RWPE2 (cell line): ENCODE results near the gene IFNA6.
A peak's percentile ranks its signal among the peaks of the same experiment; 100 is the strongest.
"Not testable (repeated sequence)": the region's sequence is repeated elsewhere in the genome, so short reads cannot be mapped to it uniquely, and the experiment has no call there.

Source experiments
- ATAC-seq: fragments of 200-7000 bp; cut with Tn5 transposase; 3 replicates; pipeline ENCODE4 v1.9.1; 2021; ENCODE audit warnings: low read depth
- DNase-seq: peaks from one replicate; pipeline ENCODE4 v3.0.0-alpha.2; 2020; ENCODE audit warnings: low spot score
- H3K27ac ChIP-seq: fragments of 450-650 bp; 2 replicates; pipeline ENCODE4 v1.5.1; 2017; ENCODE audit warnings: mild to moderate bottlenecking; ENCODE audit not compliant: poor library complexity, severe bottlenecking
- H3K27me3 ChIP-seq: fragments of 250-450 bp; sonication (Bioruptor Pico); 2 replicates; pipeline ENCODE4 v1.5.1; 2021; ENCODE audit warnings: mild to moderate bottlenecking, moderate library complexity; ENCODE audit not compliant: insufficient read depth, poor library complexity, severe bottlenecking
- H3K36me3 ChIP-seq: fragments of 250-450 bp; sonication (Bioruptor Pico); 2 replicates; pipeline ENCODE4 v1.5.1; 2020; ENCODE audit warnings: low read depth, mild to moderate bottlenecking, moderate library complexity
- H3K4me1 ChIP-seq: fragments of 250-450 bp; sonication (Bioruptor Pico); 2 replicates; pipeline ENCODE4 v1.5.1; 2021; ENCODE audit warnings: mild to moderate bottlenecking, moderate library complexity; ENCODE audit not compliant: insufficient read depth, poor library complexity, severe bottlenecking
- H3K4me3 ChIP-seq: fragments of 250-450 bp; sonication (Bioruptor Pico); 2 replicates; pipeline ENCODE4 v1.5.1; 2021; ENCODE audit warnings: mild to moderate bottlenecking, moderate library complexity; ENCODE audit not compliant: severe bottlenecking
- H3K9me3 ChIP-seq: fragments of 250-450 bp; sonication (Bioruptor Pico); 2 replicates; pipeline ENCODE4 v1.5.1; 2021; ENCODE audit warnings: mild to moderate bottlenecking, moderate library complexity; ENCODE audit not compliant: severe bottlenecking
- CTCF ChIP-seq: fragments of 450-650 bp; IDR thresholded peaks from one replicate; pipeline ENCODE4 v1.5.1; 2017; ENCODE audit warnings: mild to moderate bottlenecking, moderate library complexity; ENCODE audit not compliant: poor library complexity, severe bottlenecking

Gene IFNA6

GRCh38 chr9:21392270-21392669 is 41.6 kb upstream of the IFNA6 start:
- Histone ChIP-seq H3K36me3 (no peaks in the 10 kb centered on the region), H3K9me3 (no peaks in the 10 kb centered on the region), H3K27ac (no peak overlapping the region), H3K27me3 (peaks cover 76% of the 10 kb centered on the region), H3K4me1 (no peaks in the 10 kb centered on the region), H3K4me3 (no peak overlapping the region)
- DNase-seq (no peak), ATAC-seq (peak; percentile 78)
- TF ChIP-seq CTCF = no peak

- Histone ChIP-seq H3K27ac (no peak within 1 kb of the TSS), H3K27me3 (peaks cover 60% of the 10 kb centered on the region), H3K9me3 (no peaks in the 10 kb centered on the region), H3K4me3 (no peak within 1 kb of the TSS), H3K36me3 (no peaks in the 10 kb centered on the region), H3K4me1 (no peaks in the 10 kb centered on the region)
- no peak for TF ChIP-seq CTCF
- no peak for DNase-seq
- ATAC-seq = no peak
Observed at GRCh38 chr9:21385131-21385670, 34.5 kb upstream of the IFNA6 start, which contains the start of gene IFNA2. Gene IFNA2 (minus strand): TSS chr9:21385398. CDS start chr9:21385329, 69 bp downstream.

GRCh38 chr9:21383627-21384026 is 32.9 kb upstream of the IFNA6 start:
- no peak for TF ChIP-seq CTCF
- Histone ChIP-seq H3K36me3 (no peaks in the 10 kb centered on the region), H3K27me3 (peaks cover 60% of the 10 kb centered on the region), H3K27ac (no peak overlapping the region), H3K4me1 (no peaks in the 10 kb centered on the region), H3K4me3 (no peak overlapping the region), H3K9me3 (no peaks in the 10 kb centered on the region)
- ATAC-seq (no peak), DNase-seq (no peak)

GRCh38 chr9:21381448-21382339 is 31.0 kb upstream of the IFNA6 start:
- no peak for TF ChIP-seq CTCF
- Histone ChIP-seq H3K27ac (no peak overlapping the region), H3K27me3 (peaks cover 65% of the 10 kb centered on the region), H3K4me1 (no peaks in the 10 kb centered on the region), H3K36me3 (no peaks in the 10 kb centered on the region), H3K9me3 (no peaks in the 10 kb centered on the region), H3K4me3 (no peak overlapping the region)
- ATAC-seq = peak; percentile 48
- DNase-seq = no peak

- not testable (repeated sequence) for DNase-seq, H3K9me3 ChIP-seq, H3K27me3 ChIP-seq, H3K27ac ChIP-seq, H3K36me3 ChIP-seq, H3K4me1 ChIP-seq, H3K4me3 ChIP-seq, ATAC-seq
Observed at GRCh38 chr9:21371467-21371866, 20.8 kb upstream of the IFNA6 start.
